Mesendoderm (in vitro differentiated cells): ENCODE measurements around the gene F2R.
A peak's percentile ranks its signal among the peaks of the same experiment; 100 is the strongest.
"Not testable (repeated sequence)": the region's sequence is repeated elsewhere in the genome, so short reads cannot be mapped to it uniquely, and the experiment has no call there.

Source experiments
- DNase-seq: peaks from one replicate; pipeline ENCODE4 v3.0.0; 2013
- H2AK5ac ChIP-seq: 2 replicates; pipeline ENCODE4 v1.6.1; 2013; ENCODE audit warnings: low read length, inconsistent platforms
- H2BK120ac ChIP-seq: 2 replicates; pipeline ENCODE4 v1.6.1; 2013; ENCODE audit warnings: low read depth, mild to moderate bottlenecking, low read length, moderate library complexity, mixed read lengths
- H2BK15ac ChIP-seq: replicated peaks from 2 replicates; pipeline ENCODE4 v1.6.1; 2013; ENCODE audit warnings: low read depth, mild to moderate bottlenecking, moderate library complexity
- H2BK5ac ChIP-seq: 2 replicates; pipeline ENCODE4 v1.6.1; 2013; ENCODE audit warnings: low read length, inconsistent platforms
- H3K18ac ChIP-seq: 2 replicates; pipeline ENCODE4 v1.6.1; 2013; ENCODE audit warnings: mild to moderate bottlenecking, low read length, mixed read lengths
- H3K23ac ChIP-seq: one replicate; pipeline ENCODE4 v1.6.1; 2013; ENCODE audit warnings: low read length
- H3K27ac ChIP-seq: 2 replicates; pipeline ENCODE4 v1.5.1; 2013; ENCODE audit warnings: low read depth, mild to moderate bottlenecking, inconsistent platforms, low read length, moderate library complexity
- H3K27me3 ChIP-seq: 2 replicates; pipeline ENCODE4 v1.6.1; 2013; ENCODE audit warnings: low read length, control low read depth, mild to moderate bottlenecking, inconsistent platforms; ENCODE audit not compliant: insufficient read depth, poor library complexity
- H3K36me3 ChIP-seq: 2 replicates; pipeline ENCODE4 v1.6.1; 2013; ENCODE audit warnings: low read length, inconsistent platforms; ENCODE audit not compliant: control insufficient read depth, insufficient read depth
- H3K4ac ChIP-seq: one replicate; pipeline ENCODE4 v1.6.1; 2013; ENCODE audit warnings: low read depth, mild to moderate bottlenecking, low read length, moderate library complexity
- H3K4me1 ChIP-seq: 2 replicates; pipeline ENCODE4 v1.6.1; 2013; ENCODE audit warnings: low read depth, low read length, inconsistent platforms; ENCODE audit not compliant: control insufficient read depth
- H3K4me2 ChIP-seq: 2 replicates; pipeline ENCODE4 v1.6.1; 2013; ENCODE audit warnings: low read length
- H3K4me3 ChIP-seq: 2 replicates; pipeline ENCODE4 v1.5.1; 2013; ENCODE audit warnings: mild to moderate bottlenecking, low read length
- H3K56ac ChIP-seq: one replicate; pipeline ENCODE4 v1.6.1; 2013; ENCODE audit warnings: low read length
- H3K79me1 ChIP-seq: 2 replicates; pipeline ENCODE4 v1.6.1; 2013; ENCODE audit warnings: low read length, inconsistent platforms
- H3K79me2 ChIP-seq: 2 replicates; pipeline ENCODE4 v1.6.1; 2013; ENCODE audit warnings: mild to moderate bottlenecking, low read length; ENCODE audit not compliant: control insufficient read depth, insufficient read depth
- H3K9ac ChIP-seq: 2 replicates; pipeline ENCODE4 v1.6.1; 2013; ENCODE audit warnings: low read length, inconsistent platforms
- H4K5ac ChIP-seq: one replicate; pipeline ENCODE4 v1.6.1; 2013; ENCODE audit warnings: low read length
- H4K8ac ChIP-seq: one replicate; pipeline ENCODE4 v1.6.1; 2013; ENCODE audit warnings: low read depth, mild to moderate bottlenecking, control low read depth, low read length, moderate library complexity
- WGBS: extraction: QIAGEN DNeasy Blood & Tissue Kit; methylation state at CpG from one replicate; pipeline ENCODE4 v1.1.7; 2013; ENCODE audit warnings: low lambda C conversion rate, missing lambda C conversion rate; ENCODE audit not compliant: insufficient coverage; ENCODE audit errors: extremely low coverage; 5-methylcytosine and 5-hydroxymethylcytosine counted together

The F2R gene

GRCh38 chr5:76754668-76755078, 38.7 kb downstream of the F2R start:
- Histone ChIP-seq H3K4me1 (no peaks in the 10 kb centered on the region), H3K18ac (no peak overlapping the region), H2BK15ac (no peak overlapping the region), H3K4ac (no peak overlapping the region), H3K79me1 (no peaks in the 10 kb centered on the region), H3K56ac (no peak overlapping the region), H2BK120ac (no peak overlapping the region), H4K8ac (no peak overlapping the region), H3K36me3 (no peaks in the 10 kb centered on the region), H3K4me3 (no peak overlapping the region), H2BK5ac (no peak overlapping the region), H2AK5ac (no peak overlapping the region), H3K27me3 (no peaks in the 10 kb centered on the region), H3K9ac (no peak overlapping the region), H3K27ac (no peak overlapping the region), H3K23ac (no peak overlapping the region), H4K5ac (no peak overlapping the region), H3K4me2 (no peak overlapping the region), H3K79me2 (no peaks in the 10 kb centered on the region)
- DNase-seq = no peak
- WGBS = no CpG with 5 or more reads among the region's 3 CpGs

DNA sequence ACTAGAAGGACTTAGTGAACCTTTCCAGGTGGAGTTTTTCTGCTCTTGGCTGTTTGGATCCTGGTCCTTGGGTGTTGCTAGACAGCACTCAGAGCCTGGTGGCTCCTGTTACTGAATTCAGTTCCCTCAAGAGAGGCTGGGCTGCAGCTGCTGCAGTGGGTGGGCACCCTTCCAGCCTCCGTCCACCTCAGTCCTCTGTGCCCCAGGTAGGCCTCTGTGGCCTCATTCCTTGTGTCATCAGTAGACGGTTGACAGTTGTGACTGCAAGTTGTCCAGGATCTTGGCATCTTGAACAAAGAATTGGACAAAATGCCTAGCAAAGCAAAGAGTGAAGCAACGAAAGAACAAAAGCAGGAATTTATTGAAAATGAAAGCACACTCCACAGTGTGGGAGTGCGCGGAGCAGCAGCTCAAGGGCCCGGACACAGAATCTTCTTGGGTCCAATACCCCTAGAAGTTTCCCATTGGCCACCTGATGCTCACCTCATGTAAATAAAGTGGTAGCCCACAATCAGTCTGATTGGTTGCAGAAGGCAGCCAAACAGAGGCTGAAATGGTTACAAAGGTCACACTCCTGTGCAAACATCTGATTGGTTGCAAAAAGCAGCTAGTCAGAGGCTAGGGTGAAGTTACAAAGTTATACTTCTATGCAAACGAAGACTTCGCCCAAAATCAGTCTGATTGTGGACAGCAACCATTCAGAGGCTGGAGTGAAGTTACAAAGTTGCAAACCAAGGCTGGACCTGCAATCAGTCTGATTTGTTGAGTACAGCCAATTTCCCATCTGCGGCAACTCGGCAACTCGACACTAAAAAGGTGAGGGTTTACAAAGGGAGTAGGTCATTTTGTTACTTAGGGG, 40.1 kb downstream of the F2R start:
- no peak overlapping the region for H4K5ac ChIP-seq
- H2BK120ac ChIP-seq = no peak overlapping the region
- H3K36me3 ChIP-seq = no peaks in the 10 kb centered on the region
- no peak for DNase-seq
- WGBS = no CpG with 5 or more reads among the region's 11 CpGs
- H3K4ac ChIP-seq = no peak overlapping the region
- H2BK5ac ChIP-seq = no peak overlapping the region
- no peak overlapping the region for H2BK15ac ChIP-seq
- H3K79me2 ChIP-seq = no peaks in the 10 kb centered on the region
- H3K9ac ChIP-seq = no peak overlapping the region
- no peak overlapping the region for H4K8ac ChIP-seq
- H3K23ac ChIP-seq = no peak overlapping the region
- H2AK5ac ChIP-seq = no peak overlapping the region
- H3K18ac ChIP-seq = no peak overlapping the region
- H3K4me2 ChIP-seq = no peak overlapping the region
- no peak overlapping the region for H3K56ac ChIP-seq
- no peaks in the 10 kb centered on the region for H3K4me1 ChIP-seq
- H3K27me3 ChIP-seq = no peaks in the 10 kb centered on the region
- H3K79me1 ChIP-seq = no peaks in the 10 kb centered on the region
- H3K4me3 ChIP-seq = no peak overlapping the region
- no peak overlapping the region for H3K27ac ChIP-seq

- Histone ChIP-seq H3K79me1 (no peaks in the 10 kb centered on the region), H3K27ac (no peak overlapping the region), H3K27me3 (no peaks in the 10 kb centered on the region), H3K9ac (no peak overlapping the region), H3K4ac (no peak overlapping the region), H2BK120ac (no peak overlapping the region), H3K36me3 (no peaks in the 10 kb centered on the region), H3K56ac (no peak overlapping the region), H4K5ac (no peak overlapping the region), H2AK5ac (no peak overlapping the region), H4K8ac (no peak overlapping the region), H3K4me2 (no peak overlapping the region), H3K4me1 (no peaks in the 10 kb centered on the region), H2BK15ac (no peak overlapping the region), H3K79me2 (no peaks in the 10 kb centered on the region), H2BK5ac (no peak overlapping the region), H3K4me3 (no peak overlapping the region), H3K23ac (no peak overlapping the region), H3K18ac (no peak overlapping the region)
- no peak for DNase-seq
- no CpG with 5 or more reads among the region's 4 CpGs for WGBS
Measured at GRCh38 chr5:76757049-76757448, 41.1 kb downstream of the F2R start.

- H3K23ac ChIP-seq = not testable (repeated sequence)
Measured at GRCh38 chr5:76761118-76761517, 45.2 kb downstream of the F2R start.

GRCh38 chr5:76762484-76762883, 46.6 kb downstream of the F2R start:
- Histone ChIP-seq H3K4me1 (no peaks in the 10 kb centered on the region), H3K27ac (no peak overlapping the region), H4K5ac (no peak overlapping the region), H3K4me2 (no peak overlapping the region), H2AK5ac (no peak overlapping the region), H4K8ac (no peak overlapping the region), H3K27me3 (no peaks in the 10 kb centered on the region), H3K18ac (no peak overlapping the region), H2BK15ac (no peak overlapping the region), H3K4me3 (no peak overlapping the region), H3K4ac (no peak overlapping the region), H2BK120ac (no peak overlapping the region), H3K56ac (no peak overlapping the region), H3K79me1 (no peaks in the 10 kb centered on the region), H3K36me3 (no peaks in the 10 kb centered on the region), H3K23ac (no peak overlapping the region), H3K9ac (no peak overlapping the region), H3K79me2 (no peaks in the 10 kb centered on the region), H2BK5ac (no peak overlapping the region)
- DNase-seq = no peak
- WGBS = no CpG with 5 or more reads among the region's 2 CpGs

More at GRCh38 chr5:76761118-76761517, 45.2 kb downstream of the F2R start:
- H3K4me2 ChIP-seq, H3K9ac ChIP-seq, DNase-seq, H3K4me1 ChIP-seq, H2BK5ac ChIP-seq, H3K56ac ChIP-seq, H3K36me3 ChIP-seq, H3K27ac ChIP-seq, H4K5ac ChIP-seq, H3K4me3 ChIP-seq, H3K27me3 ChIP-seq, H3K4ac ChIP-seq, H2AK5ac ChIP-seq, H2BK120ac ChIP-seq, H3K79me1 ChIP-seq, H3K18ac ChIP-seq, H3K79me2 ChIP-seq, H4K8ac ChIP-seq, H2BK15ac ChIP-seq: not testable (repeated sequence)
- WGBS = no CpG with 5 or more reads among the region's 9 CpGs

GRCh38 chr5:76763136-76763535, 47.2 kb downstream of the F2R start:
- Histone ChIP-seq H4K5ac (no peak overlapping the region), H3K9ac (no peak overlapping the region), H2BK5ac (no peak overlapping the region), H3K36me3 (no peaks in the 10 kb centered on the region), H3K4me2 (no peak overlapping the region), H3K56ac (no peak overlapping the region), H3K18ac (no peak overlapping the region), H3K27me3 (no peaks in the 10 kb centered on the region), H3K79me1 (no peaks in the 10 kb centered on the region), H3K4me1 (no peaks in the 10 kb centered on the region), H3K4me3 (no peak overlapping the region), H3K27ac (no peak overlapping the region), H3K79me2 (no peaks in the 10 kb centered on the region), H3K4ac (no peak overlapping the region), H3K23ac (no peak overlapping the region), H4K8ac (no peak overlapping the region), H2BK15ac (no peak overlapping the region), H2AK5ac (no peak overlapping the region), H2BK120ac (no peak overlapping the region)
- peak; percentile 26 for DNase-seq
